HG03354 (cell line): ENCODE data around the gene KLHL29.

Experiments
- ATAC-seq: cut with Tn5 transposase; IDR thresholded peaks from one replicate; pipeline ENCODE4 v1.9.1; 2021; ENCODE audit warnings: mild to moderate bottlenecking; ENCODE audit not compliant: unreplicated experiment, poor library complexity, severe bottlenecking

The KLHL29 gene

DNA sequence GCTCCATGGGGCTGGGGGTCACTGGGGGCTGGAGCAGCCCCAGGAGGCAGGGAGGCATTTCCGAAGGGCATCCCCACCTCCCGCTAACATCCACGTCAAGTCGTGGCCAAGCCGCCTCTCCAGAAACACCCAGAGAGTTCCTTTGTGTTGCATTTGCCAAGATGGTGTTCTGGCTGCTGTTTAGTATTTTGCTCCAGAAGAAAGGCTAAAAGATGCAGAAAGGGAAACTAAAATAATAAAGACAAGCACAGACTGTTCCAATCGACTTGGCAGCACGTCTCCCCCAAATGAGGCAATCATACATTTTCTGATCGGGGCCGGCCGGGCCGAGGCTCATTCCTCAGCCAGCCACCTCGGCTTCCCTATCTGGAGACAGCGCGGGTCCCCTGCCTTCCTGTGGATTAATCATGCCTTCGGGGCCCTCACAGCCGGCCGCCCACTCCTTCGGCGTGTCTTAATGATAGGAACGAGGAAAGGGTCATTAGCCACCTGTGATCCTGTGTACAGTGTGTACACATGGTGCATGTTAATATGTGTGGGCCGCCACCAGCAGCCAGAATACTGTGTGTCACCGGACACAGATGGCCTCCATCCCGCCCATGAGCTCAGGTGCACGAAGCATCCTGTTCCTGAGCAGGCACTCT, 169.2 kb downstream of the KLHL29 start:
- no peak for ATAC-seq

DNA sequence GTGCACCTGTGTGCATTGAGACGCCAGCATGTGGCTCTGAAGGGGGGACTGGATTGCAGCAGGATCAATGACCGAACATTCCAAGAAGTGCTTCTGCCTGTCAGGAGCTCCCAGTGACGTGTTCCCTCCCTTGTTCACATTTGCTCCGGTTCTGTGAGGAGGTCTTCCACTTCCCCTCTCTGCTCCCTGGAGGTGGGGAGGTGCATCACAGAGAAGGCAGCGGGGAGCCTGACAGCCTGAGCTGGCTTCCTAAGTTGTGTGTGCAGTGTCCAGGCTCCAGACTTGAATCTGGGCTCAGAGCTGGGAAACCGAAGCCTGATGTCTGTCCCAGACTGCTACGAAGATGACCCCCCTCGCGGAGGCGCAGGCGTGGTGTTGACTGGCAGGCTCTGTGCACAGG, 171.0 kb downstream of the KLHL29 start:
- no peak for ATAC-seq

DNA sequence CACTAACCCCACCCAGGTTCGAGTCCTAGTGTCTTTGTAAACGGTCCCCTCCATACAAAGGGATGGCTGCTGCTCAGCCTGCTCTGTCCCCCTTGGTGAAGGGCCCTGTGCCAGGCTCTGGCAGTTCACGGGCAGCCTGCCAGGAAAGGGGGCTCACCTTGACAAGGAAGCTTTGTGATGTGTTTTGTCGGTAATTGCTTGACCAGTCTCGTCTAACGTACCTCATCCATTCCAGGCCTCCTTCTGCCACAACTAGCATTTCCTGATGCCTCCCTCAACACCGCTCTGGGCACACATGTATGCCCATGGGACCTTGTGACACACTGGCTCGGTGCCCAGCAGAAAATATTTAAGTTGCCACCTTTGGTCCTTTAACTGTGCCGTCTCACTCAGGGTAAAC, 171.9 kb downstream of the KLHL29 start:
- no peak for ATAC-seq

DNA sequence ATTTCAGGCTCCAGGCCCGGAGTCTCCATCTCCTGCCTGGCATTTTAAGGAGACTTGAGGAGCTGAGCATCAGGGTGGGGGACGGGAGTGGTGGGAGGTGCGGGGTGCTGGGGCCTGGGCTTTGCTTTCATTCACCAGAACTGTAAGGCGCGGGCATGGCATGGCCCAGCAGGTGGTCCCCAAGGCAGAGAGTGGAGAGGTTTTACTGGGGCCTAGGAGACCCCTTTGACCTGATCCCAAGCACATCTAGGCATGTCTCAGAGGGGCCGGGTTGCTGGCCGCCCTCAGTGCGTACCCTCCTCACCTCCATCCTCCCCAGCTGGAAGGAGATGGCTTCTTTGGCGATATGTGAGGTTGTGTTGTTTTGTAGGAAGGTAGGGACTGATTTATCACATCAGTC, 172.5 kb downstream of the KLHL29 start:
- ATAC-seq = no peak

DNA sequence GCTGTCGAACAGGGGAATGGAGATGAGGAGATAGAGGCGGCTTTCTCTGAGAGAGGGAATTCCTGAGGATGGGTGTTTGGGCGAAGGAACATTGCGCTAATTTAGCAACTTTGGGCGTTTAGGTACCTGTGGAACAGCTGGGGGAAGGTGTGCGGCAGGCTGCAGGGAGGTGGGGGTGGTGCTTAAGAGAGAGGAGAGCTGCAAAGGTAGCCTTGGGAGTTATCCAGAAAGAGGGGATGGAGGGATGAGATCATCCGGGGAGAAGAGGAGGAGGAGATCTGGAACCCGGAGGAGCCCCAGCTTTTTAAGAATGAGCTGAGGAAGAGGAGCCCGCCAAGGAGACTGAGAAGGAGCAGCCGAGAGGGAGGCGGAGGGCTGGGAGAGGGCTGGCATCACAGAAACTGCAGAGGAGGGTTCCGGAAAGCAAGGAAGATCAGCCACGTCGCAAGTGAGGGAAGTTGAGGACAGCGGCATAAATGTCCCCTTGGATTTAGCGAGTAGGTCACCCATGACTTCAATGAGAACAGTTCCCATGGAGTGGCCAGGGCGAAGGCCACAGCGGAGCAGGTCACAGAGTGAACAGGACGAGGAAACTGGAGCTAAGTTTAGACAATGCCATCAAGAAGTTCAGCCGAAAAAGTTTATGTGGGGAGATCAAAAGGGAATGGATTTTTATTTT, 174.7 kb downstream of the KLHL29 start:
- ATAC-seq = no peak

DNA sequence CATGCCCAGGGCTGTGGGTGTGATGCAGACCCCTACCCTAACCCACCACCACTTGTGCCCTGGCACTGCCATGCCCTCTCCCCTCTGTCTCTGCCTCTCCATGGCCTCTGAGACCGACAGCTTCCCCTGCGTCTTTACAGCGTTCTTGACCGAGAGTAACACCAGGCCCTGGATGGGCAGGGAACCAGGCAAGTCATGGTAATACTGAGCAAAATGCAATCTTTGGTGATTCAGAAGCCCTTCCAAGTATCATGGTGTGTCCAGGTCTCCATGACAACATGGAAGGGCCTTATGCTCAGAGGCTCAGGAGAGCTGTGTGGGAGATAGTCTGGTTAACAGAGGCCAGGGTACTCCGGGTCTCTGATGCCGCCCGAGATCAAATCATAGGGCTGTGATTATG, 176.1 kb downstream of the KLHL29 start:
- ATAC-seq = no peak

DNA sequence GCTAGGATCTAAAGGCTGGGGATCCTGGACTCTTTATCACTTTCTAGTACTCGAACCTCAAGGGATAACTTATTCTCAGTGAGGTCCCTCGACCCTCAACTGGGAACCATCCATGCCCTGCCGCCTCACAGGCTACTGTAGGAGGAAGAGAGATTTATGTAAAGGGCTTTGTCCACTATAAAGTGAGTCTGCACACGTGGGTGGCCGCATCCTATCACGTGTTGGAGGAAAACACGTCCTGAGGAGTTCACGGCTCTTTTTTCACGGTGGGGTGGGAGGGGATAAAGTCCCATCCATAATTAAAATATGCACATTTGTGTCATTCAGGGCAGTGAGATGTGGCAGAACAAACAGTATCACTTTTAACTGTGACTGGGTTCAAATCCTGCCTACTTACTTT, 176.6 kb downstream of the KLHL29 start:
- ATAC-seq = no peak

DNA sequence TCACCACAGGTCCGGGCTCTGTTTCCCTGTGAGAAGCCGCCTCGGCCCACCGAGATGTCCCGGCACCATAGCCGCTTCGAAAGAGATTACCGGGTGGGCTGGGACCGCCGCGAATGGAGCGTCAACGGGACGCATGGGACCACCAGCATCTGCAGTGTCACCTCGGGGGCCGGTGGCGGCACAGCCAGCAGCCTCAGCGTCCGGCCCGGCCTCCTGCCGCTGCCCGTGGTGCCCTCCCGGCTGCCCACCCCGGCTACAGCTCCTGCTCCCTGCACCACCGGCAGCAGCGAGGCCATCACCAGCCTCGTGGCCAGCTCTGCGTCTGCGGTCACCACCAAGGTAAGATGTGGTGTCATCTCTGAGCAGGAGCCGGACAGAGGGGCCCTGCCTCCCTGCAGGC, 177.2 kb downstream of the KLHL29 start:
- ATAC-seq = no peak

DNA sequence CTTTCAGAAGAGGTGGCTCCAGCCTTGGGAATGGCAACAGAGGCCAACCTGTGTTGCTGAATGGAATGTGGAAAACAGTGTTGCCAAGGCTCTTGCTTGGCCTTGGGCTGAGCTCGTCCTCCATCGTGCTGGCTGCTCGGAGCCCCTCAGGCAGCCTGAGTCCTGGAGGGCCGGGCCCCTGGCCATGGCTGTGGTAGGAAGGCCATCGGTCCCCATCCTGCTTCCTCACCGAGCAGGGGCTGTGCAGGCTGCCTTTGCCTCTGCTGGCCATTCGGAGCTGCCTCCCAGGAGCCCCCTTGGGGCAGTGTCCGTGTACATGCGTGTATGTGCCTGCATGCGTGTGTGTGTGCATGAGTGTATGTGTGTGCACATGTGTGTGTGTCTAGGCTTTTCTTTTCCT, 178.2 kb downstream of the KLHL29 start:
- ATAC-seq = no peak

DNA sequence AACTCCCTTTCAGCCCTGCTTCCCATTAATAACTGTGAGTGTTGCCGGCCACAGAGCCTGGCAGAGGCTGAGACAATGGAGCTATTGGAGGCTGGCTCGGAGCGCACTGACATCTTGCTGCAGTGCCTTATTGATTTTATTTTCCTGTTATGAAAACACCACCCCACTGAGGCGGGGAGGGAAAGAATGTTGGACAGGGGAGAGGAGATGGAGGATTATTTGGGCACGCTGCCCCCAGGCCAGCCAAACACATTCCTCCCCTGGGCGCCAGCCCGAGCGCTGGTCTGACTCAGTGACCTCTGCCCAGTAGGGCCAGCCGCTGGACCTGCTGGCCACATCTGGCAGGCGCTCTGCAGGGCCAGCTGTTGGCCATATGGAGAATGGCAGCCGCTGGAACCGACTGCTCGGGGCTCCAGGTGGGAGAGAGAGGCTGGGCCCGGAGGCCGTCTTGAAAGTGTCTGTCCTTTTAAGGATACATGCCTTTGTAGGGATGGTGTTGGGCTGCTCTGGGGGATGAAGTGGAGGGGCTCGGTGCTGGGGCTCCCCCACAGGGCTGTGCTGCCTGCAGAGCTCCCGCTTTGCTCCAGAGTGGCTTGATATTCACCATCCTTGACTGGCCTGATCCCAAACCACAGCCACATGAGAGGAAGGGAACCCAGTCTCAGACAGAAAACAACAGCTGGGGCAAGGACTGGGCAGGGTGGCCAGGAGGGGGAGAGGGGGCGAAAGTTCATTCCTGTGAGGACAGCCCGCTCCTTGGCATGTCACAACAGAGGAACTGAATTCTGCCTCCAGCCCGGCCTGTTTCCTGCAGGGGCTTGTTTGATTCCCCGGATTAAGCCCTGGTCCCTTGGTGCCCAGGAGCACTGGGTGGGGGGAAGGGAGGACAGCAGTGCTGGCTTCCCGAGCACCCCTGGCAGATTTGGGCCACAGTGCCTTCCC, 179.0 kb downstream of the KLHL29 start:
- no peak for ATAC-seq

DNA sequence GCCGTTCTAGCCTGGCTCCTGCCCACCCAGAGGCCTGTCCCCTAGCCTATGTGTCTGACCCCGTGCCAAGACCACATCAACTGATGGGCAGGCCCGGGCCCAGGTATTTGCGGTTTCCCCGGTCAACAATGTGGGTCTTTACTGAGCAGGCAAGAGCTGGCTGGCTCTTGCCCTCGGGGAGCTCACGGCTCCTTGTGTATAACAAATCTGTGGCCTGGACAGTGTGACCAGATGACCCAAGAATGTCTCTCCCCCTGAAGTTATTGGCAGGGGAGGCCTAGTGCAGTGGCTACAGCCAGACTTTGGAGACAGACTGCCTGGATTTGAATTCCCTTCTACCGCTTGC, 179.6 kb downstream of the KLHL29 start:
- no peak for ATAC-seq

DNA sequence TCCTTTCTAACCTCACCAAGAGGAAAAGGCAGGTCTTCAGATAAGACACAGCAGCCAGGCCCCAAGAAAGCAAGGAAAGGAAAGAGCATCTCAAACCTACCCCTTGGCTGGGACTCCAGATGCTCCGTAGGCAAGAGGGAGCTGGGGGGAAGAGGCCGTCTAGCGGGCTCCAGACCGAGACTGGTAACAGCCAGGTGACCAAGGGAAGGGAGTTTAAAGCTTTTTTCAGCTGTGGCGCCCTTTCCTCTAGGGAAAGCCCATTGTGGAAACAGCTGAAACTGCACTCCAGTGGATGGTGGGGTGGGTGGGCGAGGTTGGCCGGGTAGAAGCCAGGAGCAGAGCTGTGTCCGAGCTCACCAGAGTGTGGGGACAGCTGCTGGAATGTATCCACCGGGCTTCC, 180.4 kb downstream of the KLHL29 start:
- no peak for ATAC-seq

DNA sequence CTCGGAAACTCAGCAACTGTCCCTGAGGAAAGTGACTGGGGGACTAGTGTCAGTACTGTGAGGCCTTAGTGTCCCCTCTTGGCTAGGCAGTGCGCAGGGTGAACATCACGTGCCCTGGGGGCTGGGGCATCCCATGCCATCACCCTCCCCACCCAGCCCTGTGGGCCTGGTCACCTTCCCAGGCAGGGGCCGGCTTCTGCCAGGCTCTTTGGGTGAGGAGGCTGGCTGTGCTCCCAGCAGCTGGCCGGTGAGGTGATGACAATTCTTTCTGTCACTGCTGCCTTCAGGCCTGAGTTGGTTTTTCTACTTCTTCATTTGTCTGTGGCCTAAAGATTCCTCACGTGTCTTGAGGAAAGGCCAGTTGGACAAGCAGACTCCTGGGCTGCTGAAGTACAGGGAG, 180.8 kb downstream of the KLHL29 start:
- ATAC-seq = no peak

DNA sequence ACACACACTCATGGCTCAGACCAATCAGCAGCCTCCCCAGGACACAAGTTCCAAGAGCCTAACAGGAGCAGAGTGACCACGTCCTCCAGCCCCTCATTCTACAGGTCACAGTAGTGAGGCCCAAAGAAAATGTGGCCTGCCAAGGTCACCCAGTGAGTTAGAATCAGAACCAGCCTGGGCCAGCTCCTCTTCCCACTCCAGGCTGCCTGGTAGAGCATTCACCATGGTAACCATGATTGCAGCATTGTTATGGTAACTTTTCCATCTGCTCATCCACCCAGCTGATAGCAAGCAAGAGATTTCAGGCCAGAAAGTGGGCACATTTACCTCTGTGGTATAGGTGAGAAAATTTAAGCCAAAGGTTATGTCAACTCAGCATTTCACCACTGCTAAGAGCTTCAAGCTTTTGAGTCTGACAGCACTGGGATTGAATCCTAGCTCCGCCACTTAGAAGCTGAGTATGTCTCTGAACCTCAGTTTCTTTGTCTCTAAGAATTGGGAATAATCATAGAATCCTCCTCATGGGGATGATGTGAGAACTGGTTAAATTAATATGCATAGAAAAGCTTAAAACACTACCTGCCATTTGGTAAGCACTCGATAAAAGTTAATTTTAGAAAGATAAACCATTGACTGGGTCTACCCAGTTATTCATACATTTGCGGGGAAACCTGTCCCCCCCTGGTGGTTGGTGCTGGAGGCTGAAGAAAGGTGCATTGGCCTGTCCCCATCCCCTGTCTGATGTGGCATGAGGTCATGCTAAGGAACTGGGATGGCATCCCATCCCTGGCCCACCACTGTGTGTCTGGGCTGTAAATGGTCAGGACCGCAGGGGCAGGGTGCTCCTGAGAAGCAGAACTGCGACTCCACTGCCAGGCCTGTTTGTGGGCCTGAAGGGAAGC, 181.5 kb downstream of the KLHL29 start:
- no peak for ATAC-seq

DNA sequence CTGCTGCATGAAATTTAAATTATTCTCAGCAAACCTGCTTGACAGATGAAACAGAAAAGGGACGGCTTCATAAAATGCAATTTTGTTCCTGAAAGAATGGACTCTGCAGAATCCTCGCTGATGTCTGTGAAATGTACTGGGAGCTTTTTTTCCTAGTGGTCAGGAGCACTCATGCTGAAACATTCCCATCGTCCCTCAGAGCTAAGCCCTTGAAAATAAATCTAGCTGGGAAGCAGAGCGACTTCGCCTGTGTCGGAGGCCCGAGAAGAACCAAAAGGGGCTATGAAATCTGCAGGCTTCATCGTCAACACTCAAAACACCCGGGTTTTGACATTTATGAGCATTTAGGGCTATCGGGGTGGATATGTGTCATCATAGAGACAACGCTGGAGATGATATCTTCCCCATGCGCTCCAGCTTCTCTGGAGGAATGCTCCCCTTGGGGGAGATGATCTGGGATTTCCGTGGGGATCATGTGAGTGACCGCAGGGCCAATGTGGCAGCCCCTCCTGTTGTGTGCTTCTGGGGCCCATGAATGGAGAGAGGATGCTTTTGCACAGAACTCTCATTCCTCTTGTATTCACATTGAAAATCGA, 182.3 kb downstream of the KLHL29 start:
- no peak for ATAC-seq

DNA sequence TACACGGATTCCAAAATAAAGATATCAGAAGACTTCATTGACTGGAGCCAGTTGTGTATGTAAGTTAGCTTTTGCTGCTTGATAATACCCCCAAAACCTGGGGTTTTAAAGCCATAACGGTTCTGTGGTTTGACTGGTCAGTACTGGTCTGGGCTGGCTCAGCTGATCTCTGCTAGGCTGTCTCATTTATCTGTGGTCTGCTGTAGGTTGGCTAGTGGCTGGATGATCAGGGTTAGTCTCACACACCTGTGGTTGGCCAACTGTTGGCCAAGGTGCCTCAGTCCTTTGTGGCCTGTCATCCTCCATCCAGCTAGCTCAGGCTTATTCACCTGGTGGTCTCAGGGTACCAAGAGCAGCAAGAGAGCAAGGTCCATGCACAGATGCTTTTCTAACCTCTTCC, 183.2 kb downstream of the KLHL29 start:
- no peak for ATAC-seq

DNA sequence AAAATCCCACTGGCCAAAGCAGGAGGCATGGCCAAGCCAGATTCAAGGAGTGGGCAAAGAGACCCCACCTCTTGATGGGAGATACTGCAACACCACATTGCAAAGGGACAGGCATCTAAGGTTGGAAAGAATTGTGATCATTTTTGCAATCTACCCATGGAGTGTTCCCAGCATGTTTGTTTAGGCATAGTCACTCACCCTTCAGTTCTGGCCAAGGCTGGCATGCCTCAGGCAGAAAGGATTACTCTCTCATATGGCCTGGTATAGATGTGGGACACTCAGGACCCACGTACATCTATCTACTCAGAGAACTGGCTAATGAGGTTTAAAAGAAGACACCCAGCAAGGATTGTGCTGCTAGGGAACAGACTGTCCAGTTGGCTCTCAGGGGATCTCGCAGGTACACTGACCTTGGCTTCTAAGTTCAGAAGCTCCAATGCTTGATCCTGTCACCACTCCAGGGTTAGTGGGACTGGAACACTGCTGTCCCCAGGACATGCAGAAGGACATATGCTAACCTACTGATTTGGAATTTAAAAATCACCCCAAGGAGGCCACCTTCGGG, 183.7 kb downstream of the KLHL29 start:
- no peak for ATAC-seq

DNA sequence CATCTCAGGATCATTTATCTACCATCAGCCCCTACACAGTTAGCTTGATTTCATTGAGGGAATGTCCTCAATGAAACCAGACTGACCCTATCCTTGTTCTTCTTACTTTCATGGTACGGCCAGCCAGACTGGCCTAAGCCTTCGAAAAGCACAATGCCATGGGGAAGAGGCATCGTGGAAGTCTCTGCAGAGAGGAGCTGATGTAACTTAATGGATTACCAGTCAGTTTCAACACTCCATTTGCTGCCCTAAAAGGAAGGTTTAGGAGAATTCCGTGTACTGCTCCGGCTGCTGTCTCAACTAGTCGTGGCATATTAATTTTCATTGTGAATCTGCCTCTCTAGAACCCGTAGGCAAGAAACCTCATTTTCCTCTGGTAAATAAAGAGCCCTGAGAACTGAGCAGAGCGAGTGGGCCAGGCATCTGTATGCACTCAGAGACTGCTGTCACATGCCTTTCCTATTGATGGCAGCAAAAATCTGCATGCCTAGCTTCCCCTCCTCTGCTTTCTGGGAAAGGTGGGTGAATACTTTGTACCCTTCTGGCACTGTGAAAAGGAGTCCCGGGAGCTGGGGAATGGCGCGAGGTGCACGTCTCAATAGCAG, 184.9 kb downstream of the KLHL29 start:
- no peak for ATAC-seq

DNA sequence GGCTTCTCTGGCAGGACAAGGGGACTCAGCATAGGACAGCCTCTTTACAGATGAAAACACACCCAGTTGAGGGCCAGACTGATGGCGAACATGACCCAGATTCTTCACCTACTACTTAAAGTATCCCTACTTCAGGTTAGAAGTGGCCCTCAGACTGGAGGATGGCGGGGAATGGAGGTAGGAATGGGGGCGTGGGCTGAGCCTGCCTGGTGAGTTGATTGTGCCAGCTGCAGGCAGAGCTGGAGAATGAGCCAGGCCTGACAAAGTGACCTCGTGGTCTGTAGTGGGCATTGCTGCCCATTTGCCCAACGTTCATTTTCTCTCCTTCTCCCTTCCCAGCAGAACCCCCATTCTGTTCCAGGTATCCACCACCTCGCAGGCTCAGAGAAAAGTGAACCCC, 186.1 kb downstream of the KLHL29 start:
- no peak for ATAC-seq
